NCI-H748 treated with DMSO at 0.1 percent for 48 hours (cell line): Measurements from ENCODE around the gene ARVCF.

Experiments
- DNase-seq: peaks from one replicate; lab custom pipeline; 2025; lab: John Stamatoyannopoulos, UW

Gene ARVCF

DNA sequence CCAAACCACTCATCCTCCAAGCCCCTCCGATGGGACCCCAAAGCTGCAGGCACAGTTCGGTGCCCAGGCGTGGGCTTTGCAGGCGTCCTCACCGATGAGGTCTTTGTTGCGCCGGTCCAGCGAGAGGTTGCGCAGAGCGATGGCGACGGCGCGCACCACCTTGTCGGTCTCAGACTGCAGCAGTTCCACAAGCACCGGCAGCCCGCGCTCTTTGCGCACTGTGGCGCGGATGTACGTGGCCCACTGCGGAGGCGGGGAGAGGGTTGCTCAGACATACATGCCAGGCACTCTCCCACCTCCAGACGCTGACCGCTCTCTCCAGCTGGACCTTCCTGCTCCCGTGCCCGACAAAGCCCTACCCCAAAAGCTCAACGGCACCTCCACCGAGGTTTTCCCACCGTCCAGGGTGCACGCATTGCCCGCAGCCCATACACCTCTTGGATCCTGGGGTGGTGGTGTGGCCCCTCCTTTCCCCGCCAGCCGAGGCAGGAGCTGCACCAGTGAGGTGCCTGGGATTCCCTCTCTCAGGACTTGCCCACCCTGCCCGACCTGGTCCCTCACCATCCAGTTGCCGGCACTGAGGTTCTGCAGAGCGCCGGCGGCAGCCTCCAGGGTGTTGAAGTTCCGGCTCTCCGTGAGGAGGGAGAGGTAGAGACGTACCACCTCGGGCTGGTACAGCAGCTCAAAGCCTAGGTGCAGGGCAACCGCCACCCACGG, 42.9 kb downstream of the ARVCF start:
- no peak for DNase-seq

GRCh38 chr22:19972652-19973550, 43.7 kb downstream of the ARVCF start:
- DNase-seq = no peak

GRCh38 chr22:19972251-19972650, 44.4 kb downstream of the ARVCF start:
- no peak for DNase-seq

DNA sequence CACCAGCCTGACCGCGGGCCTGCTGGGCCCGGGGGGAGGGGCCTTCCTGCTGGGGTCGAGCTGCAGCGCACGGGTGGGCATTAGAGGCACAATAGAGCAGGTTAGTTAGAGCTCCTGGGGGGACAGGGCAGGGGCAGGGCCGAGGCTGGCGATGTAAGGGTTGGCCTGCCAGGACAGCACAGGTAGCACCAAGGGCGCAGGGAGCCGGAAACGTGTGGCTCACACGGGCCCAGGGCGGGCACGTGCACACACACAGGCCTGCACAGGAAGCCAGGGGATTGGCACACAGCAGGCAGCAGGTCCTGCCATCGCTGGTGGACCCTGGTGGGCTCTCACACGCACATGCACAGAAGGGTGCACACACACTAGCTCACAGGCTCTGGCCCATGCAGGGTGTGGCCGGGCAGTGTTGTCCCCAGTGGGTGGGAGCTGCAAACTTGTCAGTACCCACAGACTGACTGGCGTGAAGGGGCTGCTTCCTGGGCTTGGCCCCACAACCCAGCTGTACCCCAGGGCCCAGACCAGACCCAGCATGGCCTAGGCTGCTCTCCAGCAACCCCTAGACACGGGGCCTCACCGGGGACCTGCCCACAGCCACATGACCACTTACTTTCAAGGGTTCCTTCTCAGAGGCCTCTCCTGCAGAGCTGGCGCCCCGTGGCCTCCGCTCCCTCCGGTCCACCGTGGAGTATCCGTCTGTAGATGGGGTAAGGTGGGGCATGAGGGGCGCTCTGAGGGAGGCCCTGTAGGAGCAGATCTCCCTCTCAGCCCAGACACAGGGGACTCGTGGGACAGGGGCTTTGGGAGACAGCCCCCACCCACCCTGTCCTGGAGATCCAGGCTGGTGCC, 45.1 kb downstream of the ARVCF start:
- DNase-seq = no peak

DNA sequence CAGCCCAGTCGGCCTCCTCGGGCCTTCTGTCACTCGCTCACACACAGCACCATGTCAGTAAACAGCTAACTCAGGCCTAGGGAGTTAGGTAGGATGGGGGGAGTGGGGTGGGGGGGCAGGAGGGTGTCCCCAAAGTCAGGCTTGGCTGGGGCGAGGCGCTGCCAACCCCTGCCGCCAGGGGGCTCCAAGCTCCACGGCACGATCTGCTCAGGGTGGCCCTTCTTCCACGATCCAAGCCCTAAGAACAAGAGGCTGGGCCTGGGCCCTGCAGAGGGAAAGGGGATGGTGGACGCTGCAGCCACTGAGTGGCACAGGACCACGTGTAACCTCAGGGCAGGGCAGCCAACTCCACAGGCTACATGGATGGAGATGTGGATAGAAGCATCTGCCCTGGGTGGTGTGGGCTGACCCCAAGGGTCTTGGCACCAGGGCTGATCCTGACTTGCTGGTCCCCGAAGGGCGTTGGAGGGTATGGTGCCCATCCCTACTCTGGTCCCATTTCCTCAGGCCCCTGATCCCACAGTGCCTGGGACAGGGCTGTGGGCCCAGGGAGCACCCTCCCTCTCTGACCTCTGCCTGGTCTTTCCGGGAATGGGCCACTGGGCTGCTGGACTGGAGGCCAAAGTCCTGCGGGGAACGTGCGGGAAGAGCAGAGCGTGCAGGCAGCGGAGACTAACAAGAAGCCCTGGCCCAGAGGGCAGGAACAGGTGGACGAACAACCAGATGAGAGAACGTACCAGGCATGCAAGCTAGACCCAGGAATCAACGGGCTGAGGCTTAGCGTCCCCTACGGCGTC, 45.9 kb downstream of the ARVCF start:
- DNase-seq = no peak

GRCh38 chr22:19970031-19970478, 46.6 kb downstream of the ARVCF start:
- DNase-seq = no peak

DNA sequence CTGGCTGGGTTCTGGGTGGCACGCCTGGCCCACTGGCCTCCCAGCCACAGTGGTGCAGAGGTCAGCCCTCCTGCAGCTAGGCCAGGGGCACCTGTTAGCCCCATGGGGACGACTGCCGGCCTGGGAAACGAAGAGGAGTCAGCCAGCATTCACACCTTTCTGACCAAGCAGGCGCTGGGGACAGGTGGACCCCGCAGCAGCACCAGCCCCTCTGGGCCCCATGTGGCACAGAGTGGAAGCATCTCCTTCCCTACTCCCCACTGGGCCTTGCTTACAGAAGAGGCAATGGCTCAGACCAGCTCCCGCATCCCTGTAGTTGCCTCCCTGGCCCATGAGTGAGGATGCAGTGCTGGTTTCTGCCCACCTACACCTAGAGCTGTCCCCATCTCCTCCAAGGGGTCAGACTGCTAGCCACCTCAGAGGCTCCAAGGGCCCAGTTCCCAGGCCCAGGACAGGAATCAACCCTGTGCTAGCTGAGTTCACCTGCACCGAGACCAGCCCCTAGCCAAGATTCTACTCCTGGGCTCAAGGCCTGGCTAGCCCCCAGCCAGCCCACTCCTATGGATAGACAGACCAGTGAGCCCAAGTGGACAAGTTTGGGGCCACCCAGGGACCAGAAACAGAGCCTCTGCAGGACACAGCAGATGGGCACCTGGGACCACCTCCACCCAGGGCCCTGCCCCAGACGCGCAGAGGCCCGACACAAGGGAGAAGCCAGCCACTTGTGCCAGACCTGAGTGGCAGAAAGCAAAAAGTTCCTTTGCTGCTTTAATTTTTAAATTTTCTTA, 47.3 kb downstream of the ARVCF start:
- no peak for DNase-seq

GRCh38 chr22:19968450-19968891, 48.2 kb downstream of the ARVCF start:
- no peak for DNase-seq

DNA sequence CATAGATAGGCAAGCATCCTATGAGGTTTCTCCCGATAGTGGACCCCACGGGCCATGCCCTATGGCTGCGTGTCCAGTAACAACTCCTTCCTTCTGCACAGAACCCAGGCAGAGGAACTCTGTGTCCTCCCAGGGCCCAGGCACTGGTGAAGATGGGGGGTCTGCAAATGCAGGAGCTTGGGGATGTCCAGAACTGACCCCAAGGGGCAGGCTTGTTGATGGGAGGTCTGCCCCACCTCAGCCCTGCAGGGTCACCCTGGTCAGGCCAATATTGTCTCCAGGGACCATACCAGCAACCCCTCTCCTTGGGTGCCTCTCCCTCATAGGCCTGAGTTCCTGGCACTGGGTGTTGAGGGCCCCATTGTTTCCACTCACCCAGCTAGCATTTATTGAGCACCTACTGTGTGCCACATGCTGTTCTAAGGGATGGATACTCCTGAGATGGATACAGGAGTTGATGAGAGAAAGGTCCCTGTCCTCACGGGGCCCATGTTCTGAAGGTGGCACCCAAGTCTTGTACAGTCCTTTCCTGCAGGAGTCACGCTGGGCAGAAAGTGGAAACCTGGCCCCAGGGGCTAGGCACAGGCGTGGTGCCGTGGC, 48.7 kb downstream of the ARVCF start:
- no peak for DNase-seq

DNA sequence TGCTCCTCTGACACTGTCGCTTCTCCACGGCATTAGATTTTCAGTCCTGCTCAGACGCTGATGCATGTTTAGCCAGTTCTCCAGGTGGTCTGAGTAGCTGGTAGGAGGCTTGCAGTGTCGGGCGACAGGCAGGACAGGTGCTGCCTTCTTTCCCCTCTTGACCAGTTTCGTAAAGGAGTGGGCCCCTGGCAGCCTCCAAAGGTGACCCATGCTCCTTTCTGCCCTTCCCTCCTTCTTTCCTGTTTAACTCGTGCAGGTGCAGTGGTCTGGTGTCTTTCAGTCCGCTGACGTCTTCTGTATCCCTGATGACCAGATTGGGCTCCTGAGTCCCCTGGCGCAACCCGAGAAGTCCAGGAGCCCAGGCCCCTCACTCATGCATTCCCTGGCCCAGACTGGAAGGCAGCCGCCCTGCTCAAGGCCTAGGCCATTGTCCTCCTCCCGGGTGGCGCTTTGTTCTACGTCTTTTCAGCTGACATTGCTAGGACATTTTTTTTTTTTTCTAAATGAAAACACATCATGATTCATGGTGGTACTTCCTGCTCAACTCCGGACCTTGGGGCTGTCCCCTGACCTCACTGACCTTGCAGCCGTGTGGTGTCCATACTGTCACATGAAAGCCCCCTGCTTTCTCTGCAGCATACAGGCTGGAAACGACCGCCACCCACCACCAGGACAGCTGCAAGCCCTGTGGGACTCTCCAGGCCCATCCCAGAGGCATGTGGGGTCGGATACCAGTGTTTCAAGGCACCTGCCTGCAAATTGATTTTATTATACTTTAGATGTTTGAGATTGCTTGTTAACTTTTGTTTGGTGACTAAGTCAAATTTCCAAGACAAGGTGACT, 49.5 kb downstream of the ARVCF start:
- DNase-seq = no peak

DNA sequence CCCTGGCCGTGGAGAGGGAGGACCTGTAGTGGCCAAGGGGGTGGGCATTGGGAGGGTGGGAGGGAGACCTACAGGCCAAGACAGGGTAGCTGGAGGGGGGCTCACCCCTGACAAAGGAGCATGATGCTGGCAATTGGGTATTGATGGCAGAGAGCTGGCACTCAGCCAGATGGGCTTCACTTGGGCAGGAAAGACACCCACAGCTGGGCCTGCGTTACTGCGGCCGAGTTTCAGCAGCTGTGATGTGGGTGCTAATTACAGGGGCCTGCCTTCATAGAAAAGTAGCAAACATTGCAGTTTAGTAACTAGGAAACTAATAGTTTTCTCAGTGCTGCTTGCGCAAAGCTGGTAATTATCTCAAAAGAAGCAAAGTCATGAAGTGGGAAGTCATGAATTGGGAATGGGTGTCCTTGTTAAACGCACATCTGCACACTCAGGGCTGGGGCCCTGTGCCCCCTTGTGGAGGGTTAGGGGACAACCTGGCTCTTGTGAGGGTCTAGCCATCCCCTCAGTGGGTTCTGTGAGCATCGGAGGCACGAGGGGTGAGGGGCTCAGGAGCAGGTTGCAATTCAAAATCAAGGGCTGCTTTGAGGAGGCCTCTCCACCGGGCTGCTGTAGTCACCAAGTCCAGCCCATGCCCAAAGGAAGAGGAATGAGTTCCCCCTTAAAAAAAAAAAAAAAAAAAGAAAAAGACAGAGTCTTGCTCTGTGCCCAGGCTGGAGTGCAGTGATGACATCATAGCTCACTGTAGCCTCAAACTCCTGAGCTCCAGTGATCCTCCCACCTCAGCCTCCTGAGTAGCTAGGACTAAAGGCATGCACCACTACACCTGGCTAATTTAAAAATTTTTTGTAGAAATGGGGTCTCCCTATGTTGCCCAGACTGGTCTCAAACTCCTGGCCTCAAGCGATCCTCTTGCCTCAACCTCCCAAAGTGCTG, 50.6 kb downstream of the ARVCF start:
- no peak for DNase-seq

DNA sequence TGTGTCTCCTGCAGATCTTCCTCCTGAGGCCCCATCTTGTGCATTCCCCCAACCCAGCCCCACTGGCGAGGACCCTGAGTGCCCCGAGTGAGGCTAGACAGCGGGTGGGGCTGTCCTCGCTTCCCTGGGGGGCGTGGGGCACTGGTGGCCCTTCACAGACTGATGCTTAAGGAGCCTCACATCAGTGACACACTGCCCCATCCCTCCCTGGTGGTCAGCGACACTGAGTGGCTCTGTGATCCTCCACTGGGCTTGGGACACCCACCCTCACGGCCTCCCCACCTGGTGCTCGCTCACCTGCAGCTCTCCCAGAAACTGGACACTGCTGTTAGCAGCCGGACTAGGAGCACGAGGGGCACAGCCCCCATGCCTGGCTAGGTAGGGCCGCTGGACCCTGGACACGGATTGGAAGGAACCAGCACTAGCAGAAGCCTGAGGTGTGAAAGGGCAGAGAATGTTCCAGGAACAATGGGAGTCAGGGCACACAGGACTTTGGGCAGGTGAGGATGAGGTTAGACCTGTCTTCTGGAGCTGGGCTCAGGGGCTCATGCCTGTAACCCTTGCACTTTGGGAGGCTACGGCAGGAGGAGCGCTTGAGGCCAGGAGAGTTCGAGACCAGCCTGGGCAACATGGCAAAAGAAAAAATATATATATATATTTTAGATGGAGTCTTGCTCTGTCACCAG, 51.8 kb downstream of the ARVCF start:
- no peak for DNase-seq

DNA sequence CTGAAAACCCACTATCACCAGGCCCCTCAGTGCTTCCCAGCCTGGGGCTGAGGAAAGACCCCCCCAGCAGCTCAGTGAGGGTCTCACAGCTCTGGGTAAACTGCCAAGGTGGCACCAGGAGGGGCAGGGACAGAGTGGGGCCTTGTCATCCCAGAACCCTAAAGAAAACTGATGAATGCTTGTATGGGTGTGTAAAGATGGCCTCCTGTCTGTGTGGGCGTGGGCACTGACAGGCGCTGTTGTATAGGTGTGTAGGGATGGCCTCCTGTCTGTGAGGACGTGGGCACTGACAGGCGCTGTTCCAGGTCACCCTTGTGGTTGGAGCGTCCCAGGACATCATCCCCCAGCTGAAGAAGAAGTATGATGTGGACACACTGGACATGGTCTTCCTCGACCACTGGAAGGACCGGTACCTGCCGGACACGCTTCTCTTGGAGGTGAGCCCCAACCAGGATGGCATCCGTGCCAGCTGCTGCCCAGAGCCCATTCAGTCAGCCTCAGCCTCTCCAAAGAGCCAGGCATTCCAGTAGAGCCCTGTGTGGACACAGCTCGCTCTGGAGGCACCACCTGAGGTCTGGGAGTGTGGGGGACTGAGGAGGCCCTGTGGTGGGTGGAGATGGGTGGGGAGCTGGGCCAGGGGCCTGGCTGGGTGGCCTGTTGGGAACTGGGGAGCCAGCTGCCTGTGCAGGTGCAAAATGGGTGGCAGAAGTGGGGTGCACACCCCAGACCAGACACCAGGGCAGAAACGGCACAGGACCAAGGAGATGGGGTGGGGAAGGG, 52.6 kb downstream of the ARVCF start:
- no peak for DNase-seq

DNA sequence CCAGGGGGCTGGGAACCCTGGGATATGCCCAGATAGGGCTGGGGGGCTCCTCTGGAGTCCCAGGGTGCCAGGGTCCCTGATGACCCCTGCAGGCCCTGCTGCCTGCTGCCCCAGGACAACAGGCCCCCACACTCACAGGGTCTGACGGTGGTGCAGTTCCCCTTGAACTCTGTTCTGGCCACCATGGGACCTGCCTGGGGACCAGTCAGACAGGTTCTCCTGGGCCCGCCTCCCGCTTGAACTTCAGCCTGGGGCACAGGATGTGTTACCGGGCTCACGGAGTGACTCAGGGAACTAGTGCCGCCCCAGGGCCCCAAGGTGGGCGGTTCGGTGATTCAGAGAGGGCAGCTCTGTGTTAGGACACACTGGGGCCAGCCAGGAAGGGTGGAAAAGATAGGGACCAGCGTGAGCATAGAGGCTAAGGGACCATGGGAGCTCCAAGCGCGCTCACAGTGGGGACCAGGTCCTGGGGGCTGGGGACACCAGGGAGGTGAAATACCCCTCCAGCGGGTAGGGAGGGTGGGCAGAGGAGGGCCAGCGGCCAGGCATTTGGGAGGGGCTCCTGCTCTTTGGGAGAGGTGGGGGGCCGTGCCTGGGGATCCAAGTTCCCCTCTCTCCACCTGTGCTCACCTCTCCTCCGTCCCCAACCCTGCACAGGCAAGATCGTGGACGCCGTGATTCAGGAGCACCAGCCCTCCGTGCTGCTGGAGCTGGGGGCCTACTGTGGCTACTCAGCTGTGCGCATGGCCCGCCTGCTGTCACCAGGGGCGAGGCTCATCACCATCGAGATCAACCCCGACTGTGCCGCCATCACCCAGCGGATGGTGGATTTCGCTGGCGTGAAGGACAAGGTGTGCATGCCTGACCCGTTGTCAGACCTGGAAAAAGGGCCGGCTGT, 53.5 kb downstream of the ARVCF start:
- DNase-seq = no peak

GRCh38 chr22:19962246-19962908, 54.2 kb downstream of the ARVCF start:
- no peak for DNase-seq
